Measurements from ENCODE around the gene TLX2.

Gene TLX2

DNA sequence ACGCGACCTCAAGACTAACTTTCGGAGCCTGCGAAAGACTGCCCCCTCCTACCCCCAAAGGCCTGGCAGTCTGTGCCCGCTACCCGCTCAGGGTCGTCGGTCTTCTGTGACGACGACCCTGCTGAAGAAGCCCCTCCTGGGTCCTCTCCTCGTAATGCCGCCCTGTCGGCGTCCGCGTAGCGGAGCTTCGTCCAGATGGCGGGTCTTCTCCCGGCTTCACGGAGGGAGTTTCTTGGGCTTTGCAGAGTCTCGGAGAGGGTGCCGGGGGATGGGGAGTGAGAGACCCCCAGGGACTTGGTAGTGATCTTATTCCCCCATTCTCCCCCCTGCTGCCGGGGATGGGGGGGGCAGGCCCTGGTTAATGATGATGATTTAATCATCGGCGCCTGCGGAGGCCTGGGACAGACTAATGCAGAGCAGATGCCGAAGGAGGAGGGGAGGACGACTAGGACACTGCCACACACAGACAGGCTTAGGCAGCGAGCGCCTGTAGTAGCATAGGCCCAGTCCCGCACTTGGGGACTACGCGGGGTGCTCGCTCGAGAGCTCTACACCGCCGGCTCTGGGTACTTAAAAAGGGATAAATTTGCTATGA is 6.2 kb upstream of the TLX2 start:
- intact Hi-C loops (cut with DNase I), result loop anchor here (1.0 kb wide), 2 partner anchors 21 to 25 kb away; partner anchors contain the start of genes AUP1, HTRA2 and TTC31
- DNase-seq, result peak in 4 of 10 donors; percentile 15 to 87 (median 66)

DNA sequence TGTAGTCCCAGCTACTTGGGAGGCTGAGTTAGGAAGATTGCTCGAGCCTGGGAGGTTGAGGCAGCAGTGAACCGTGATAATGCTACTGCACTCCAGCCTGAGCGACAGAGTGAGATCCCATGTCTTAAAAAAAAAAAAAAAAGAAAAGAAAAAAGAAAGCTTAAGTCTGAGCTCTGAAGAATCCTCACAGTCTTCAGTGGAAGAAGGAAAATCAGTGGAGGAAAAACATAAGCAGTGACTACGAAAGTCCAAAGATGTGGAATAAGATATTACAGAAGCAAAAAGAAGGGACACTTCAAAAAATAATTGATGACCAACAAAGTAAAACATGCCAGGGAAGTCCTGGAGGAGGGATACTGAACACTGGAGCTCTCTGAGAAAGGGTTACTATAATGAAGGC is 4.0 kb upstream of the TLX2 start:
- no peak for DNase-seq
- intact Hi-C loops (cut with DNase I), result no loop called here

DNA sequence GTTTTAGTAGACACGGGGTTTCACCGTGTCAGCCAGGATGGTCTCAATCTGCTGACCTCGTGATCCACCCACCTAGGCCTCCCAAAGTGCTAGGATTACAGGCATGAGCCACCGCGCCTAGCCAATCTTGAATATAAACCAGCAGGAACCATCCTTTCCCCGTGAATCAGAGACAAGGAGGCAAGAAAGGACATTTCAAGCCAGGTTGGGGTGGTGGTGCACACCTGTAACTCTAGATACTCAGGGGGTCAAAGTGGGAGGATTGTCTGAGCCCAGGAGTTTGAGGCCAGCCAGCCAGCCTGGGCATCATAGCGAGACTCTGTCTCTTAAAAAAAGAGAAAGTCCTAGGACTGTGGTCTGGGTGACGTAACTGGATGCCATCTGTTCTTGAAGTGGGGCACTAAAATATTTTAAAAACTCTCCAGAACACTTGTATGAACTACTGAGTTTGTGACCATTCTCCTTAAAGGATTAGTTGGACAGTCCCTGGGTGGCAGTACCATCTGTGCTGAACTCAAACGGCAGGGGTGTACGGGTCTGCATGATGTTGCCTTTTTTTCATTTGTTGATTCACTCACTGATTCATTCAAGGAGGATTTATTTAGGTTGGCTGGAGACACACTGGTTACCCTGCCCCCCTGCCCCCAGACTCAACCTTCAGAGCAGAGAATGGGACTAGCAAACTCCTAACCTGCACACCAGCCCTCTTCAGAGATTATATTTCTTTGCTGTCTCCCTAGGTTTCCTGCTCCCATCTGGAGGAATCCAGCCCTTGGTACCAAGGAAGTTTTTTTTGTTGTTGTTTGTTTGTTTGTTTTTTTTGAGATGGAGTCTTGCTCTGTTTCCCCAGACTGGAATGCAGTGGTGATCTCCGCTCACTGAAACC is 2.9 kb upstream of the TLX2 start:
- intact Hi-C loops (cut with DNase I), result no loop called here
- peak in 2 of 10 donors; percentile 8 to 35 for DNase-seq

DNA sequence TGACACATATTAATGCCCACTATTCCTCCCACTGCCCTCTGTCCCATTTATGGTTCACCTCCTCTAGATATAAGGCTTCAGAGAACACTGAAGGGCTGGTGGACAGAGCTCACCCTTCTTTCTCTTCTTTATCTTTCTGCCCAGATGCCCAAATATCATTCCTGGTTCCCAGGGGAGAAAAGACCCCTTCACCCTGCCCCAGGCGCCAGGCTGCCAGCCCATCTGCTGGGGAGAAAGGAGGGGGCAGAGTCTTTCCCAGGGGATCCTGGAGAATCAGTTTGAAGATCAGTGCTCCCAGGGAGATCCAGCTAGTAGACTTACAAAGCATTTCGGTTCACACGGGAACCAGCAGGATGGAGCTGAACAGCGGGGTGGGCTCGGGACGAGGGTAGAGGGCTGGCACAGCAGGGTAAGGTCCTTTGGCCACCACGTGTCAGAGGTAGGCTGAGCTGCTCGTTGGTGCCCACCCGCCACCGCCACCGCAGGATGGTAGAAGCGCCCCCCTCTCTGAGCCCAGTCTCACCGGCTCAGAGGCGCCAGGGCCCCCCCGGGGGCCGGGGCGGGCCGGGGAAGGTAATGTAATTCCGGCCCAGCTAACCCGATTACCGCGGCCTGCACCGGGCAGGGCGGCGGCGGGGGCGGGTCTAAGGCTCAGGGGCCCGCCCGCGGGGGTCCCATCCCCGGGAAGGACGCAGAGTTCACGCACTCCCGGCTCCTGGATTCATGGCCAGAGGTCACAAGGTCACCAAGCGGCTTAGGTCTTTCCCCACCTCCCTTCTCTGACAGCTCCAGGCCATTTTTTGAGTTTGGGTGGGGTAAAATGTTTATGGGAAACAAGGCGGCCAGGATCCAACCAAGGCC is 1.3 kb upstream of the TLX2 start:
- intact Hi-C loops (cut with DNase I), result no loop called here
- DNase-seq, result peak in 2 of 10 donors; percentile 33 to 59

DNA sequence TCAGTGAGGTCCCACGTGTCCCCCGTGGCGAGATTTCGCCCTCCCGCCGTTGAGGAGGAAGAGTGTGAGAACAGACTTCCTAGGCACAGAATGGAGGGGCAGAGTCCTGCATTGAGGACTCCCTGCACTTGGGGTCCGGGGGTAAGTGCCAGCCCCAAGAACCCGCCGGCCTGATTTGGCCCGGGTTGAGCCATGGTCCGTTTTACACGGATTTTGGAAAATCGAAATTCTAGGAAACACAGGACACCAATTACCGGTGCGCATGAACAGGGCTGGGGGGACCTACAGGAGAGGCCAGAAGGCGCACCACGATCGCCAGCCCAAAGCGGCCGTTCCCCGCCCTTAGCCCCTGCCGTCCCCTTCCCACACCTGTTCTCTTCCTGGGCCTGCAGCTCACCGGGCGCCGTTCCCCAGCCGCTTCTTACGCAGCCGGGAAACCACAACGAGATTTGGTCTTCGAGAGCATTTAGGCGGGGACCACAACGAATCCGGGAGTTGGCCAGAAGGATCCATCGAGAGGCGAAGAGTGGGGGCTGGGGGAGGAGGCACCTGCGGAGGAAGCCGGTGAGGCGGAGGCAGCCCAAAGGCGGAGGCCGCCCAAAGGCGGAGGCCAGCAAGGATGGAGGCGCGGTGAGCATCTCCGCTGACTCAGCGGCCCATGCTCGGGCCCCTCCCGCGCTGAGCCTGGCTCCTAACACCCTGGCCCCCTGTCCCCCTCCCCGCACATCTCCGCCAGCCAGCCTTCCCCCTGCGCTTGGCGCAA is 464 bp upstream of the TLX2 start:
- DNase-seq, result peak in 1 of 10 donors; percentile 72
- intact Hi-C loops (cut with DNase I), result no loop called here

DNA sequence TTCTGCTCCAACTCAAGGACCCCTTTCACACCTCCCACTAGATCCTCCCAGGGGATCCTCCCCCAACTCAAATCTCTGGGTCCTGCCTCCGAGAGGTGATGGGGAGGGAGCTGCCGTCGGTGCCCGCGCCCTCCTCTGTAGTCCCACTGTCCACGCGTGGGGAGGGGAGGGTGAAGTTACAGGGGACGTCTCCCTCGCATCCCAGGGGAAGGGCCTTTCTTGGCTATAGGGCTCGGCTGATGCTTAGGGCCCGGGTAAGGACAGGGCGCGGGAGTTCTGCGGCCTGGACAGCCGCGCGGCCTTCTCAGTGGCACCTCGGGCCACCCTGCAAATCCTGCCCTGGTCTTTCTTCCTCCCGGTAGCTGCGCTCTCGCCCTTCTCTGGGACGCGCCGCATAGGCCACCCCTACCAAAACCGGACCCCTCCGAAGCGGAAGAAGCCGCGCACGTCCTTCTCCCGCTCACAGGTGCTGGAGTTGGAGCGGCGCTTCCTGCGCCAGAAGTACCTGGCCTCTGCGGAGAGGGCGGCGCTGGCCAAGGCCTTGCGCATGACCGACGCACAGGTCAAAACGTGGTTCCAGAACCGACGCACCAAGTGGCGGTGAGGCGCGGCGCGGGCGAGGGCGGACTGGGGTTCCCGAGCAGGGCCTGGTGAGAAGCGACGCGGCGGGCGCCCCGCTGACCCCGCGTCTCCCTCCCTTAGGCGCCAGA is 1.2 kb downstream of the TLX2 start:
- peak in 2 of 10 donors; percentile 53 to 59 for DNase-seq
- intact Hi-C loops (cut with DNase I), result no loop called here

DNA sequence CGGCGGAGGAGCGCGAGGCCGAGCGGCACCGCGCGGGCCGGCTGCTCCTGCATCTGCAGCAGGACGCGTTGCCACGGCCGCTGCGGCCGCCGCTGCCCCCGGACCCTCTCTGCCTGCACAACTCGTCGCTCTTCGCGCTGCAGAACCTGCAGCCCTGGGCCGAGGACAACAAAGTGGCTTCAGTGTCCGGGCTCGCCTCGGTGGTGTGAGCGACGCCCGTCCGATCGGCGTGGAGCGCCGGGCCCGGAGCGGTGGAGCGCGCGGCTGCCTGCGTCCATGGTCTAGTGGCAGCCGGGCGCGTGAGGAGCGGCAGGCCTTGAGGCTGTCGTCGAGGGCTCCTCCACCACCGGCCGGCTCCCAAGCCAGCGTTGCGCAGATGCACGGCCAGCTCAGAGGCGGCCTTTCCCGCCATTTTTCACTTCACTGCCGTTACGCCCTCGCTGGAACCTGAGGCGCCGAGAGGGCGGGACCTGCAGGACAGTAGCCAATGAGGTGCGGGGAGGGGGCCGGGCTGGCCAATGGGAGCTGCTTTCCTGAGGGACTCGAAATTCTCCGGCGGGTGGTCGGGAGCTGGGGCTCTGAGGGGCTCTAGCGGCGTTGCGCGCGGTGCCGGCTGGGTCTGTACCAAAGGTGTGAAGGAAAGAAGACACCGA is 1.9 kb downstream of the TLX2 start:
- DNase-seq, result peak in 6 of 10 donors; percentile 27 to 92 (median 68)
- intact Hi-C loops (cut with DNase I), result no loop called here

DNA sequence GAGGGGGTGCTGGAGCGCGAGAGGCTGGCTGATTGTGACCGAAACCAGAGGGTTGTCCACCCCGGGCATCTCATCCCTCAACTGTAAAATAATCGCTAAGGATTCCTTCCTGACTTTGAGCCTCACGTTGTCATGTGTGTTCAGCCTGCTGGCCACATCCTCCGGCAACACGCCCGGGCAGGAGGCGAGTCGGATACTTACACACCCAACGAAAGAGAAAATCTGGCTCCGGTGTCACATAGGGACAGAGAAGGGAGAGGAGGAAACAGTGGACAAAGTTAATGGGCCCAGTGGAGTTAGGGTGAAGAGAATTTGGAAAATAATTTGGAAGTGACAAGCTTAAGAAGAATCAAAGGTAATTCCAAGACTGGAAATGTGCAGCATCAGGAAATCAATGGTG is 2.4 kb downstream of the TLX2 start:
- intact Hi-C loops (cut with DNase I), result no loop called here
- DNase-seq, result no peak

DNA sequence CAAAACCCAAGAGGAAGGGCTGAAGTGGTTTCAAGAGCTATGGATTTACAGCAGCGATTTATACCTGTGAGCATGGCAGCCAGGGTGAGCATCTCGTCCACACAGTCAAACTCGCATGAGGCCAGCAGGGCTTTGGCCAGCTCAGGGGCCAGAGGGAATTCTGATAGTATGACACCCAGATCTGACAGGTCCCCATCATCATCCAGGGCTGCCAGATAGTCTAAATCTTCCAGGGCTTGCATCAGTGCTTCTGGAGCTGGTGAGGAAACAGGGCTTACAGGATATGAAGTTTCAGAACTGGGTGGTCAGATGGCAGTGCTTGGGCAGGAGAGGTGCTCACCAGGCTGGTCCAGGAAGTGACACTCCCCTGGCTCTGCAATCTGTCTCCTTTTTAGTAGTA is 8.3 kb downstream of the TLX2 start:
- intact Hi-C loops (cut with DNase I), result no loop called here
- DNase-seq, result no peak

DNA sequence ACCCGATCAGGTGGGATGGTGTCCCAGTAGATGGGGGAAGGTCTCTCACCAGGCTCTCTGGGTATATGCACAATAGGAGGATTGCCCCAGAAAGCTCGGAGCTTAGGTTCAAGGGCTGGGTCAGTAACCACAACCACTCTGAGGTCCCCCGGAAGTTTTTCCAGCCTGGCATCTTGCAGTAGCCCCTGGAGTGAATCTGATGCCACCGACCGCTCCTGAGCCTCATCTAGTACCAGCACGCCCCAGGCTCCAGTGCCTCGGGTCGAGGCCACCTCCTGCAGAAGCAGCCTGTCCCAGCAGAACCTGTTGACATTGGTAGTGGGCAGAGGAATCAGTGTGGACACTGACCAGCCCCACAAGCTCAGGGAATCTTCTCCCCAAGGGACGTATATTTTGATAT is 9.8 kb downstream of the TLX2 start:
- intact Hi-C loops (cut with DNase I), result no loop called here
- no peak for DNase-seq

DNA sequence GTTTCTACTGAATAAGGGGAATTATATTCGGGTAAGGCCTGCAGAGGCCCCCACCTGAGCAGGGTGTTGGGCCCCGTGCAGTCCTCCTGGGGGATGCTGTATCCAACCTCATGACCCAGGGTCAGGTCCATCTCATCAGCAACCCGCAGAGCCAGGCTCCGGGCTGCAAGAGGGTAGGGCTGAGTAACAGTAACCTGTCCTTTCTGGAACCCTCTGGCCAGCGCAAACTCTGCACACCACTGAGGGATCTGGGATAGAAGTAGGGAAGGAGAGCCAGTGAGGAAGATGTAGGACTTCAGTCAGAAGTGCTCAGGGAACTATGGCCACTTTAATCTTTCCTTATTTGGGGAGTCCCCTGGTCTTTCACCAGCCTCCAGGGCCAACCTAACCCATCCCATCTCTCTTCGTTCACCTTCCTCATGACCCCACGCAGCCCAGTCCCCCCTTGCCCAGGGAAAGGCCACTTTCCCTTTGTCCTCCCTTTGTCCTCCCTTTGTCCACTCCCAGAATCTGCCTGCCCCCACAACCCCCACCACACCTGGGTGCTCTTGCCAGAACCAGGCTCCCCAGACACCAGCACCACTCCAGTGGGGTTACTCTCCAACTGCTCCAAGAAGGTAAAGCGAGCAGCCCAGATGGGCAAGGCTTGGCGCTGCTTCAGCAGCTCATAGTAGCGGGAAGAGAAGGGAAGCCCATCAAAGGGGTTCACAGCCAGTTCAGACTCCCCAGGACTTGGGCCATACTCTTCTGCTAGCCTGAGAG is 10.9 kb downstream of the TLX2 start:
- DNase-seq, result peak in 1 of 10 donors; percentile 51
- intact Hi-C loops (cut with DNase I), result no loop called here

DNA sequence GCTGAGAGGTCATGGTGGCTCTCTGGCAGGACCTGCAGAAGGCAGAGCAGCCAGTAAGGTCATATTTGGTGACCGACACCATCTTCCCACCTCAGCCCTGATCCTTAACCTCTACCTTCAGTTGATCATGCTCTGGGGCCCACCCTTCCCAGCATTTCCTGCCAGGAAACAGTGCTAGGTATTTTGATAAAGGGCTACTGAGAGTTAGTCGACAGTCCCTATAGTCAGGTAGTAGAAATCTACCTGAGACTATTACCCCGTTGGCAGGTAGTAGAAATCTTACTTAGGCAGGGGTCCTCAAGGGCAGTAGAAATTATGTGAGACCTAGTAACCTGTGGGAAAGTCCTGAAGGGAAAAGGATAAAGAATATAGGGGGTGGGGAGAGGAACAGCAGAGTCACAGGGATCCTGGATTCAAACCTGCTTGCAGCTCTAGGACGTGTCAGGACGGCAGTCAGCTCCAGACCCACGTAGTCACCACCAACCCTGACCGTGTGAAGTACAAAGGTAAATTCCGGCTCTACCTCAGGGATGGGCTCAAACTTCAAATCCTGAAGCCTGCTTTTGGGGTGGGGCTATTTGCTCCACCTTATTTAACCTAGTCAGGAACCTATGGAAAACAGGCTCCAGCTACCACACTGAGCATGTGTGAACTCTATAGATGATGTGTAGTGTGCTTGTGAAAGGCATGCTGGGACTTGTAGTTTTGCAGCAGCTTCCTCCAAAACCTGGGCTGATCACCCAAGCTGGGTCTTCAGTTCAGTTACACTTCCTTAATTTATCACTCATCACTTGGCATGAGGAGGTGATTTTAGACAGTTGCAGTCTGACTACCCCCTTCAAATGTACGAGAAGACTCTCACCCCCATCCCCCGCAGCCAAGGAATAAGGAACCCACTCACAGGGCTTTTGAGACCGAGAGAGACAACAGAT is 11.7 kb downstream of the TLX2 start, which contains the start of gene DQX1:
Gene DQX1 (minus strand): TSS at position 515 of the 932 bp plus-strand sequence. CDS start 502 bp downstream, at position 13.
- DNase-seq, result peak in 1 of 10 donors; percentile 79
- intact Hi-C loops (cut with DNase I), result no loop called here

DNA sequence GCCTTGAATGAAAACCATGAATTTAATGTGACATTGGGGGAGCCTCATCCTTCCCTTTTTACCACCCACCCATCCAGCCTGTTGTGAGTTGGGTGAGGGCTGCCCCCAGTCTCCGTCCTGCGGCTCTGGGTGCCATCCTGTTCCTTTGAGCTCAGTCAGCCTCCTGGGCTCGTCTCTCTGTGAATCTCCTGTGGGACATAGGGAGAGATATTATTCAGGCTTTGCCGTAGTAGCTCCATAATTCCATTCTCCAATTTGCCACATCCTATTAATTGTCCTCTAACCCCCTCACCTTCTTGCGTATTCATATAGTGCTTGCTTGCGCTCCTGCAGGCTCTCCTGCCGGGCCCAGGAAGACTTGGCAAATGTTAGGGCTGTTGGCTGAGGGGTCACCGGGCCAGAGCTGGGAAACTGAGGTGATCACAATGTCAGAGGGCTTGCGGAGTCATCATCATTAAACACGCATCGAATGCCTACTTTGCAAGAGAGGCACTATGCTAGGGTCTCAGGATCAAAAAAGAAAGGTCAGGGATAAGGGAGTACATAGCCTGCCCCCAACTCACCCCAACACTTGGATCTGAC is 12.5 kb downstream of the TLX2 start:
- no peak for DNase-seq
- intact Hi-C loops (cut with DNase I), result no loop called here

DNA sequence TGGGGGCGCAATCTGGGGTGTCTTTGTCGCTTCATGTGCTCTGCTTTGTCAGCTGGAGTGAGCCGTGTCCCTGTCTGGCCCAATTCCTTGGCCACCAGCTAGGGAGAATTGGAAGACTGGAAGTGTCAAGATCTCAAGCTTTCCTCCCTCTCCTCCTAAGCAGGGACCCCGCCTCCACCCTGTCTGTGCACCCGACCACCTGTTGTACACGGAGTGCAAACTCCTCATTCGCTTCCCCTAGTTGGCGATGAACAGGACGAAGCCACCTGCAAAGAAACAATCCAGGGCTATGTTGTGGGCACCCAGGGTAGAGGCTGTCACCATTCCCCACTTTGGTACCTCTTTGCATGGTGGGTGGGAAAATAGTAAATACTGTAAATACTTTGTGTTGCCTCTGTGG is 13.5 kb downstream of the TLX2 start:
- no peak for DNase-seq
- intact Hi-C loops (cut with DNase I), result loop anchor here (2.0 kb wide), 1 partner anchor 59 kb away; no protein-coding TSS in a partner anchor

DNA sequence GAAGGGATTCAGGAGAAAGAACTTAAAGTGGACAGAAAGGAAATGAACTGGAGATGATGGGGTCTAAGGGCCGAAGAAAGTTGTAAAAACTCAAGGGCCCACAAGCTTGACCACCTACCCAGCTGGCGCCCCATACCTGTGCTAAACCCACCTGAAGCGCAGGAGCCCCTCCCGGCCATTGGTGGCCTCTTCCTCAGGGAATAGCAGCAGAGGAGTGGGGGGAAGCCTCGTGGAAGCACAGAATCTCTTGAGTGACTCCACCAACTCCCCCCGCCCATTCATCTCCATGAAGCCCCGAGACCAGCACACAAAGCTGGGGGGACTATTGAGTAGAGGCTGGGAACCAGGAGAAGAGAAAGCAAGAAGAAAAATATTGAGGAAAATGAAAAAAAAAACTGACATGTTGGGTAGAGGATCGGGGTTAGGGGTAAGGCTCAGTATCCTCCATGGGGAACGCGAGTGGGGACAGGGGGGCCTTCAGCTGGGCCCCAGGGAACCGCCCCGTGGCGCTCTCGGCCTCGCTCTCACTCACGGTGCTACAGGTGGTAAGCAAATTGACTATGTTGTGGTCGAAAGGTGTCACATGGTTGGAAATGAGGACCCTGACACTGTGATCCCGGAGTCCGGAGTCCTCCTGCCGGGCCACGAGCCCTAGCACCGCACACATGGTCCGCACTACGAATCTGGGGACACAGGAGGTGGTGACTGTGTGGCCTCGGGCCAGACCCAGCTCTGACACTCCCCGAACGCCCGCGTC is 14.5 kb downstream of the TLX2 start:
- peak in 1 of 10 donors; percentile 81 for DNase-seq
- intact Hi-C loops (cut with DNase I), result loop anchor here (1.0 to 2.0 kb wide), 3 partner anchors 20 to 58 kb away; partner anchors contain the start of gene TTC31
